Neural cell (in vitro differentiated cells): ENCODE results near the gene FCN1.

Source experiments
- CTCF ChIP-seq: fragments of 450-650 bp; IDR thresholded peaks from 2 replicates; pipeline ENCODE4 v1.5.1; 2014; ENCODE audit warnings: antibody characterized with exemption, mild to moderate bottlenecking, moderate library complexity; ENCODE audit not compliant: poor library complexity, severe bottlenecking
- EP300 ChIP-seq: fragments of 450-650 bp; conservative IDR thresholded peaks from 2 replicates; pipeline ENCODE4 v1.6.1; 2014; ENCODE audit warnings: antibody characterized with exemption, mild to moderate bottlenecking, moderate library complexity; ENCODE audit not compliant: poor library complexity, severe bottlenecking
- EZH2 ChIP-seq: fragments of 200-600, 300-800 bp; shearing (Covaris generic), sonication (generic); IDR thresholded peaks from 2 replicates; pipeline ENCODE4 v1.6.1; 2014; ENCODE audit warnings: antibody characterized with exemption, low read length, borderline replicate concordance, mild to moderate bottlenecking; ENCODE audit not compliant: insufficient read depth, poor library complexity, severe bottlenecking
- MXI1 ChIP-seq: fragments of 450-650 bp; conservative IDR thresholded peaks from 2 replicates; pipeline ENCODE4 v1.6.1; 2014; ENCODE audit warnings: antibody characterized with exemption, mild to moderate bottlenecking; ENCODE audit not compliant: poor library complexity, severe bottlenecking
- POLR2AphosphoS5 ChIP-seq: IDR thresholded peaks from 2 replicates; pipeline ENCODE4 v1.6.1; 2012
- REST ChIP-seq: IDR thresholded peaks from 2 replicates; pipeline ENCODE4 v1.6.1; 2012; ENCODE audit warnings: borderline replicate concordance
- SMC3 ChIP-seq: fragments of 450-650 bp; conservative IDR thresholded peaks from 2 replicates; pipeline ENCODE4 v1.6.1; 2014; ENCODE audit warnings: antibody characterized with exemption, mild to moderate bottlenecking, moderate library complexity; ENCODE audit not compliant: poor library complexity
- TAF1 ChIP-seq: IDR thresholded peaks from 2 replicates; pipeline ENCODE4 v1.6.1; 2012; ENCODE audit warnings: low read depth

GRCh38 chr9:134902936-134903335 is 14.8 kb downstream of the FCN1 start:
- no peak for TF ChIP-seq EZH2
- no peak for TF ChIP-seq CTCF
- no peak for TF ChIP-seq SMC3
- no peak for TF ChIP-seq POLR2AphosphoS5
- TF ChIP-seq REST = no peak
- no peak for TF ChIP-seq MXI1
- TF ChIP-seq TAF1 = no peak
- no peak for TF ChIP-seq EP300
